Neural cell (in vitro differentiated cells): ENCODE results near the gene WDR75.

Experiments used
- EP300 ChIP-seq: fragments of 450-650 bp; conservative IDR thresholded peaks from 2 replicates; pipeline ENCODE4 v1.6.1; 2014; ENCODE audit warnings: antibody characterized with exemption, mild to moderate bottlenecking, moderate library complexity; ENCODE audit not compliant: poor library complexity, severe bottlenecking
- RAD21 ChIP-seq: fragments of 450-650 bp; conservative IDR thresholded peaks from 2 replicates; pipeline ENCODE4 v1.6.1; 2014; ENCODE audit warnings: antibody characterized with exemption, mild to moderate bottlenecking, moderate library complexity
- TF ChIP-seq, protein P1 (sequence below): fragments of 450-650 bp; IDR thresholded peaks from 2 replicates; pipeline ENCODE4 v1.5.1; 2014; ENCODE audit warnings: antibody characterized with exemption, mild to moderate bottlenecking, moderate library complexity; ENCODE audit not compliant: poor library complexity, severe bottlenecking

DNA sequence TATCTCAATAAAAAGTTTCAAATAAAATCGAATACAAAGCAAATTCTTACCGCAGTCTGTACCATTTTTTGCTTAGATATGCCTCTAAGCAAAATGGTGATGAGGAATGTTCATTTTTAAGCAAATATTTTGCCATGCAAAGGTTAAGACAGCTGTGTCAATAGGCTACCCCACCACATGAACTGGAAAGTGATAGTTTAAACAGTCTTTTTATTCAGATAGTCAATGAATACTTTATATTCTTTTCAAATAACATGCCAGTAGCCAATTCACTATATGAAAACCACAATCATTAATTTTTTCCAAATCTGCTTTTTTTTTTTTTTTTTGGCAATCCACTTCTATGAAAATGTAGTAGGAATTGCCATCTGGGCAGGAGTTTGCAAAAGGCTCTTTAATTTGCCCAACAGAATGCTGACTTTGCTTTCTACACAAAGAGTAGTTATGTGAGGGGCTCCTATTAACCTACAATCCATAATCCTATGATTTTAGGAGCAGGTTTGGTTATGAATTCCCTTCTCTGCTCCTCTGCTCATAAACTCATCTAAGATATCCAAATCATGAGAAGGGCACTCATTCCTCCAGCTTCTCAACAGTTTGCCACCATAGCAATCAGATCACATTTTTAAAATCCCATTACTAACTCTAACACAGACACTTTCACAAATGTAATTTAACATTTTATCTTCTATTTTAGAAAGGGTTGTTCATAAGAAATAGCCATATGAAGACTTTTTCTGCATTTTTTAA is 70.1 kb downstream of the WDR75 start:
- TF ChIP-seq RAD21, result no peak
- TF ChIP-seq, protein P1, sequence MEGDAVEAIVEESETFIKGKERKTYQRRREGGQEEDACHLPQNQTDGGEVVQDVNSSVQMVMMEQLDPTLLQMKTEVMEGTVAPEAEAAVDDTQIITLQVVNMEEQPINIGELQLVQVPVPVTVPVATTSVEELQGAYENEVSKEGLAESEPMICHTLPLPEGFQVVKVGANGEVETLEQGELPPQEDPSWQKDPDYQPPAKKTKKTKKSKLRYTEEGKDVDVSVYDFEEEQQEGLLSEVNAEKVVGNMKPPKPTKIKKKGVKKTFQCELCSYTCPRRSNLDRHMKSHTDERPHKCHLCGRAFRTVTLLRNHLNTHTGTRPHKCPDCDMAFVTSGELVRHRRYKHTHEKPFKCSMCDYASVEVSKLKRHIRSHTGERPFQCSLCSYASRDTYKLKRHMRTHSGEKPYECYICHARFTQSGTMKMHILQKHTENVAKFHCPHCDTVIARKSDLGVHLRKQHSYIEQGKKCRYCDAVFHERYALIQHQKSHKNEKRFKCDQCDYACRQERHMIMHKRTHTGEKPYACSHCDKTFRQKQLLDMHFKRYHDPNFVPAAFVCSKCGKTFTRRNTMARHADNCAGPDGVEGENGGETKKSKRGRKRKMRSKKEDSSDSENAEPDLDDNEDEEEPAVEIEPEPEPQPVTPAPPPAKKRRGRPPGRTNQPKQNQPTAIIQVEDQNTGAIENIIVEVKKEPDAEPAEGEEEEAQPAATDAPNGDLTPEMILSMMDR, result no peak
- no peak for TF ChIP-seq EP300
